ENCODE results near the gene CEBPA.

CEBPA gene

GRCh38 chr19:33348301-33349010, 46.1 kb upstream of the CEBPA start:
- Histone ChIP-seq H3K36me3 (replicated peaks; ENCODE audit: low read depth, low read length) (no peaks in the 10 kb centered on the region), H3K4me3 (ENCODE audit: low read length) (no peak overlapping the region), H3K4me1 (ENCODE audit: low read length) (no peaks in the 10 kb centered on the region), H3K27me3 (ENCODE audit: low read depth, low read length) (peaks cover 47% of the 10 kb centered on the region), H3K4me2 (ENCODE audit: low read length) (no peak overlapping the region), H3K9ac (ENCODE audit: low read length) (no peak overlapping the region), H4K20me1 (ENCODE audit: insufficient read depth, low read length) (no peaks in the 10 kb centered on the region), H3K27ac (ENCODE audit: low read length) (no peak overlapping the region), H2AFZ (ENCODE audit: low read depth, low read length) (no peak overlapping the region), H3K79me2 (ENCODE audit: low read length) (no peaks in the 10 kb centered on the region), H3K9me3 (ENCODE audit: insufficient read depth, low read length) (no peaks in the 10 kb centered on the region)
- TF ChIP-seq EZH2phosphoT487 (IDR thresholded peaks at IDR 0.05; ENCODE audit: low read depth) (no peak), CTCF (IDR thresholded peaks at IDR 0.05; ENCODE audit: low read depth, low read length) (no peak)

- Histone ChIP-seq H3K9ac (ENCODE audit: low read length) (no peak overlapping the region), H3K9me3 (ENCODE audit: insufficient read depth, low read length) (no peaks in the 10 kb centered on the region), H3K27ac (ENCODE audit: low read length) (no peak overlapping the region), H3K4me3 (ENCODE audit: low read length) (no peak overlapping the region), H3K79me2 (ENCODE audit: low read length) (no peaks in the 10 kb centered on the region), H3K4me1 (ENCODE audit: low read length) (no peaks in the 10 kb centered on the region), H3K4me2 (ENCODE audit: low read length) (no peak overlapping the region), H4K20me1 (ENCODE audit: insufficient read depth, low read length) (no peaks in the 10 kb centered on the region), H3K27me3 (ENCODE audit: low read depth, low read length) (peaks cover 57% of the 10 kb centered on the region), H3K36me3 (replicated peaks; ENCODE audit: low read depth, low read length) (no peaks in the 10 kb centered on the region), H2AFZ (ENCODE audit: low read depth, low read length) (no peak overlapping the region)
- no peak for TF ChIP-seq EZH2phosphoT487 (IDR thresholded peaks at IDR 0.05; ENCODE audit: low read depth)
- TF ChIP-seq CTCF (IDR thresholded peaks at IDR 0.05; ENCODE audit: low read depth, low read length), result no peak
Observed at GRCh38 chr19:33347300-33347699, 45.0 kb upstream of the CEBPA start.

GRCh38 chr19:33346665-33347064, 44.3 kb upstream of the CEBPA start:
- H3K4me2 ChIP-seq (ENCODE audit: low read length), result no peak overlapping the region
- H2AFZ ChIP-seq (ENCODE audit: low read depth, low read length), result no peak overlapping the region
- no peak for TF ChIP-seq CTCF (IDR thresholded peaks at IDR 0.05; ENCODE audit: low read depth, low read length)
- no peak for TF ChIP-seq EZH2phosphoT487 (IDR thresholded peaks at IDR 0.05; ENCODE audit: low read depth)
- H3K4me1 ChIP-seq (ENCODE audit: low read length), result no peaks in the 10 kb centered on the region
- H3K27ac ChIP-seq (ENCODE audit: low read length), result no peak overlapping the region
- H4K20me1 ChIP-seq (ENCODE audit: insufficient read depth, low read length), result no peaks in the 10 kb centered on the region
- no peaks in the 10 kb centered on the region for H3K9me3 ChIP-seq (ENCODE audit: insufficient read depth, low read length)
- no peak overlapping the region for H3K4me3 ChIP-seq (ENCODE audit: low read length)
- H3K79me2 ChIP-seq (ENCODE audit: low read length), result no peaks in the 10 kb centered on the region
- peaks cover 57% of the 10 kb centered on the region for H3K27me3 ChIP-seq (ENCODE audit: low read depth, low read length)
- no peak overlapping the region for H3K9ac ChIP-seq (ENCODE audit: low read length)
- no peaks in the 10 kb centered on the region for H3K36me3 ChIP-seq (replicated peaks; ENCODE audit: low read depth, low read length)

- peaks cover 61% of the 10 kb centered on the region for H3K27me3 ChIP-seq (ENCODE audit: low read depth, low read length)
- no peaks in the 10 kb centered on the region for H4K20me1 ChIP-seq (ENCODE audit: insufficient read depth, low read length)
- no peaks in the 10 kb centered on the region for H3K9me3 ChIP-seq (ENCODE audit: insufficient read depth, low read length)
- no peak overlapping the region for H3K9ac ChIP-seq (ENCODE audit: low read length)
- H3K79me2 ChIP-seq (ENCODE audit: low read length), result no peaks in the 10 kb centered on the region
- H3K4me1 ChIP-seq (ENCODE audit: low read length), result no peaks in the 10 kb centered on the region
- TF ChIP-seq CTCF (IDR thresholded peaks at IDR 0.05; ENCODE audit: low read depth, low read length), result no peak
- no peak for TF ChIP-seq EZH2phosphoT487 (IDR thresholded peaks at IDR 0.05; ENCODE audit: low read depth)
- no peak overlapping the region for H2AFZ ChIP-seq (ENCODE audit: low read depth, low read length)
- no peak overlapping the region for H3K27ac ChIP-seq (ENCODE audit: low read length)
- no peaks in the 10 kb centered on the region for H3K36me3 ChIP-seq (replicated peaks; ENCODE audit: low read depth, low read length)
- no peak overlapping the region for H3K4me2 ChIP-seq (ENCODE audit: low read length)
- H3K4me3 ChIP-seq (ENCODE audit: low read length), result no peak overlapping the region
Observed at GRCh38 chr19:33345163-33345562, 42.8 kb upstream of the CEBPA start.
